ENCODE results near the gene CADM2. TPM values are rescaled to one million over a fixed set of nuclear protein-coding genes. Genes with fewer than 3 reads are reported as not detected.
"Not testable (repeated sequence)": the region's sequence is repeated elsewhere in the genome, so short reads cannot be mapped to it uniquely, and the experiment has no call there.

Gene CADM2
- total RNA-seq, 2 donors from 2014 or later: 0.28 to 0.57 TPM

GRCh38 chr3:85681906-85682305 lies 723.1 kb downstream of the CADM2 start:
- intact Hi-C loops (cut with DNase I): no loop called here
- DNase-seq (ENCODE audit: low spot score): no peak

- intact Hi-C loops (cut with DNase I): no loop called here
- DNase-seq (ENCODE audit: low spot score): no peak
Observed at GRCh38 chr3:85691196-85691595, 732.4 kb downstream of the CADM2 start.

DNA sequence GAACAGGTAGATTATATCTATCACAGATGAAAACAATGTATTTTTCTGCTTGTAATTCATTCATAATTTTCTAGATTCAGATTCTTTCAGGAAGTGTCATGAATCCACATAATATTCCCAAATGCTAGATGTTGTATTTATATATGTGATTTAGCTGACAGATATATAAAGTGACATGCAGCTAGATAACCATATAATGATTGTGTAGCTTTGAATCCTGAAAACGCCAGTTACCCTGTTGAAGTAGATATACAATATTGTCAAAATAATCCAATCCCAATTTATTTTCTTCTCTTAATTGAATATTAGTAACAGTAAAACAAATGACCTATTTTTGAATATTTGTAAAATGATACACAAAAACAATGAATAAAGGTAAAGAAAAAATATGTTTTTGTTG lies 738.4 kb downstream of the CADM2 start:
- intact Hi-C loops (cut with DNase I): loop anchor here in 1 of 2 donors (5.0 kb wide), 1 partner anchor 1480 kb away; no protein-coding TSS in a partner anchor
- DNase-seq (ENCODE audit: low spot score): no peak

DNA sequence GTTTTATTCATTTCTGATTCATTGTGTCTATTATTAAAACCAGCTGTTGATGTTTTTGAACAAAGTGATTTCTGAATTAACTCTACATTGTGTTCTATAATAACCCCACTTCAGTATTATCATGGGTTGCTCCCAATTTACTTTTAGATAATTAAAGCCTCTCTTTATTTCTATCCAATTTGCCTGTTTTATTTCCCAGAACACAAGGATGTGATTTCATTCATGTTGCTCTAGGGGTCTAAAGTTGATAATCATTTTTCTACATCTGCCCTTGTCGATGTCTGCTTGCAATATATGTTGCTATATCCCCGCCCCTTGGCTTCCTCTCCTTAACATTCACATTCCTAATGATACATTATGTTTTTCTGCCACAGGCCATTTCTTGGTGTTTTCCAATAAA lies 747.3 kb downstream of the CADM2 start:
- no peak for DNase-seq (ENCODE audit: low spot score)
- intact Hi-C loops (cut with DNase I): no loop called here

- intact Hi-C loops (cut with DNase I); DNase-seq (ENCODE audit: low spot score): not testable (repeated sequence)
Observed at GRCh38 chr3:85708325-85708724, 749.5 kb downstream of the CADM2 start.

DNA sequence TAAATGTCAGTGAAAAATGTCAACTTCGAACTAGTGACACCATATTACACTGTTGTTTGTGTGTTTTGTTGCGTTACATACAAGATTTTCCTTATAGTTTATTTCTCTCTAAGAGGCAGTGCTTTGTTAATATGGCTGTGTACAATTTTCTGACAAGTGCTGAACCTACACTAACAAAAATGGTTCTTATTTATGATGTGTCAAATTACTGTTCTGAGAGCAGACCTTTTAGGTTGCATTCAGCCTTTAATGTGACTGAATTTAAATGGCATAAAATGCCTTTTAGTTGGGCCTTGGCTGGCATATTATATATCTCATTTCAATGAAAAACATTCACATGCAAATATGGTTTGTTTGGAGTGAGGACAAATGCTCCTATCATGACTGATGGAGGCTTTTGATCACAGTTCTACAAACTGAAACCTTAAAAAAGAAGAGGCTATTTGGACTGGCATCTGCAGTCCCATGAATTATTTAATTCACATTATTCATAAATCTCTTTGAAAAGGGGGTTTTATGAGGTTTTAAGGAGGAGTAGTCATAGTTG lies 750.6 kb downstream of the CADM2 start:
- DNase-seq (ENCODE audit: low spot score): no peak
- intact Hi-C loops (cut with DNase I): no loop called here

DNA sequence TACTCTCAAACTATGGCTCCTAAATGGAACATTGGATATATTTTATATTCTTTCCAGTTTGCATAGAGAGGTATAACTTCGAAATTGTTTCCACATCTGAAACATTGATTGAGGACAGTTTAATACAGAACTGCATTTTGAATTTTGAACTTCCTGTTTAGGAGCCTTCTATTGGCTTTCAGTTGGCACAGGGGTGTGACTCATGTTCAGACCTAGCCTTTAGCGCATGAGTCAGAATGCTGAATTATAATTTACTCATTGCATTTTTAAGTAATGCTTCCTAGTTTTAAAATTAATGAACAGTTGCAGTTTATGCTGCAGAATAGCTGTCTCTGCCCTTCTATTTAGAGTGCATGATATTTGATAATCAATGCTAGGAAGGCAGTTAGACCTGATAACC lies 751.7 kb downstream of the CADM2 start:
- intact Hi-C loops (cut with DNase I): no loop called here
- no peak for DNase-seq (ENCODE audit: low spot score)

DNA sequence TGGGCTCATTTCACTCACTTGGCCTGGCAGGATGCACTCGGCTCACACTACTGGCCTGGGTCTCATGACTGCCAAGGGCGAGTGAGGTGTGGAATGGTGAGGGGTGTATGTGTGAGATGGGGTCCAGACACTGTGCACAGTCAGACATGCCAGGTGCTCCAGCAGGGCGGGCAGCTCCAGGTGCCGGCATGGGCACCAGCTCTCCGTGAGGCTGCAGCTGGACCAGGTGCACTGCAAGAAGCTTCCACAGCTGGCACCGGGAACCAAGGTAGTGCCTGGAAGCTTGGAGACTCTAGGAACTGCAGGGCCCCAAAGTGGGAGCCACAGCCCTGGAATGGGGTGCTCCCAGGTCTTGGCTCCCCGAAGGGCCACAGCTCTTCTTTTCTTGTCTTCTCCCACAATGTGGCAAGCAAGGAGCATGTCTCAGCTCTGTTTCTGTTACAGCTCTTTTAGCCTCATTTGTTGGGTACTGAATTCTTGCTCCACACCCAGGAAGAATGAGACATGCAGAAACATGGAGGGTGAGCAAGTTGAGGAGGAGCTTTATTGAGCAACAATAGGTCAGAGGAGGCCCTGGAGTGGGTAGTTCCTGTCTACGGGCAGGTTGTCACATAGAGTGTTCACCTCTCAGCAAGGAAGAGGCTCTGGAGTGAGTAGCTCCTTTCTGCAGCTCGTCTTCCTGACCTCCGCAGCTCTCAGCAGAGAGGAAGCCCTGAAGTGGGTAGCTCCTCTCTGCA lies 762.8 kb downstream of the CADM2 start:
- intact Hi-C loops (cut with DNase I): no loop called here

GRCh38 chr3:85725809-85726208 lies 767.0 kb downstream of the CADM2 start:
- intact Hi-C loops (cut with DNase I): no loop called here
- DNase-seq (ENCODE audit: low spot score): no peak

More for the DNA sequence above, 762.8 kb downstream of the CADM2 start:
- no peak for DNase-seq (ENCODE audit: low spot score)

DNA sequence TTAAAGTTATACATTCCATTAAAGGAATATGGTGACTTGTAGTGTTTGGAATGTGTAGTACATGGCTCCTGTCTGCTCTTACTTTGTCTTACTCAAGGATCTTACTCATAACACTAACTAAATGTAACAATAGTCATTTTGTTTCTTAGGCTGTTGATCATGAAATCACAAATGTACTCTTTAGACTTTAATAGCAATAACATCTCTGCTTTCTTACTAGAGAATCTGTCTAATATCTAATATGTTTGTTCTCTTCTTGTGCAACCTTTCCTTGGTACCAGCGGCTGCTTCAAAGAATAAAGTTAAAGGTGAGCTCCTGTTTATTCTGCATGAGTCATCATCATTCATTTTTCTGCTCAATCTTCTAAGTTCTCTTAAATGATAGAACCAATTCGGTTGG lies 767.5 kb downstream of the CADM2 start:
- no peak for DNase-seq (ENCODE audit: low spot score)

DNA sequence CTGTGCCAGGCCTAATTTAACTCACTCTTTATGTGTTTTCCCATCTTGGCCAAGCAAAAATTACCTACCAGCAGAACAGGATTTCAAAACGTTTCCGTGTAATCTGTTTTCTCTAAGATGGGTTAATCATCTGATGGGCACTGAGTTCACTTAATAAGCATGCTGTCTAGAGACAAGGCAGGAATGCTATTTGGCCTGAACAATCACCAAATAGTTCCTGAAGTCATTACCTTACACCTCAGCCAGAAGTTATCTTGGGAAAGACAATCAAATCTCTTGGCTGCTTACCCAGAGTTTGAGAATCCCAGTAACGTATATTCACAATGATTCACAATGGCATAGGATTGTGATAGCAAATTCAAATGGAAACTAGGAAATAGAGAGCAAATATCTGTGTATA lies 779.1 kb downstream of the CADM2 start:
- intact Hi-C loops (cut with DNase I): no loop called here

More for the DNA sequence above, 767.5 kb downstream of the CADM2 start:
- intact Hi-C loops (cut with DNase I): no loop called here

GRCh38 chr3:85740561-85740960 lies 781.8 kb downstream of the CADM2 start:
- intact Hi-C loops (cut with DNase I): no loop called here
- DNase-seq (ENCODE audit: low spot score): no peak

More for the DNA sequence above, 779.1 kb downstream of the CADM2 start:
- DNase-seq (ENCODE audit: low spot score): no peak

DNA sequence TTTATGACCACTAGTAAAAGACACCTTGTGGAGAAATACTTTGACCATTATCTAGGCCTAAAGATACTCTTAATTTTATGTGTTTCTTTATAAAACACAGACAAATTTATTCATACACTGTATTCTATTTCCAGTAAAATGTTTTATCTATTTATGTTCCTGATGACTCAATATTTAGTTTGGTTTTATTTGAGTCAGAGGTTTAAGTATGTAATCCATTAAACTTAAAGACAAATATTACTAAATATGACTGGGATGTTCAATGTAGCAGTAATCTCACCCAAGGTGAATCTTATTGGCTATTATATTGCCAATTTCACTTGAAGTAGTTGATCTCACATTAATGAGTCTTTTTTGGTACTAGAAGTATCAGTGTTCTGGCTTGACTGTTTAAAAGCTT lies 799.7 kb downstream of the CADM2 start:
- intact Hi-C loops (cut with DNase I): no loop called here
- DNase-seq (ENCODE audit: low spot score): no peak

GRCh38 chr3:85760342-85760741 lies 801.6 kb downstream of the CADM2 start:
- DNase-seq (ENCODE audit: low spot score): no peak
- intact Hi-C loops (cut with DNase I): no loop called here

DNA sequence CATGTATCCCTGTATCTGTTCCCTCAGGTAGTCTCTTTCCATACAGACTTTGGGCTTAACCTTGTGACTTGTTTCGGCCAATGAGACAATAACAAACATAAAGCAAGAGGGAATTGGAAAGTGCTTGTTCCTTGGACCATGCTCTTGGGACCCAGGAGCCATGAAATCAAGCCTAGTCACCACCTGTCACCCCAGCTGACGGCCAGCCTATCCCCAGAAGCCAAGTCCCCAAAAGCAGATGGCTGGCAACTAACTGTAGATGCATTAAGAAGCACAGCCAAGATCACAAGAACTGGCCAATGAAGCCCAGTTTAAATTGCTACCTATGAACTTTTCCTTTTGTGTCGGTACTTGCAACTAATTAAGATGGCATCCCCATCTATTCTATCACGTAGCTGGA lies 822.0 kb downstream of the CADM2 start:
- intact Hi-C loops (cut with DNase I): no loop called here
- no peak for DNase-seq (ENCODE audit: low spot score)

GRCh38 chr3:85781806-85782205 lies 823.0 kb downstream of the CADM2 start:
- intact Hi-C loops (cut with DNase I): no loop called here

GRCh38 chr3:85783291-85783690 lies 824.5 kb downstream of the CADM2 start:
- intact Hi-C loops (cut with DNase I): no loop called here
- no peak for DNase-seq (ENCODE audit: low spot score)

More at GRCh38 chr3:85781806-85782205, 823.0 kb downstream of the CADM2 start:
- DNase-seq (ENCODE audit: low spot score): no peak

DNA sequence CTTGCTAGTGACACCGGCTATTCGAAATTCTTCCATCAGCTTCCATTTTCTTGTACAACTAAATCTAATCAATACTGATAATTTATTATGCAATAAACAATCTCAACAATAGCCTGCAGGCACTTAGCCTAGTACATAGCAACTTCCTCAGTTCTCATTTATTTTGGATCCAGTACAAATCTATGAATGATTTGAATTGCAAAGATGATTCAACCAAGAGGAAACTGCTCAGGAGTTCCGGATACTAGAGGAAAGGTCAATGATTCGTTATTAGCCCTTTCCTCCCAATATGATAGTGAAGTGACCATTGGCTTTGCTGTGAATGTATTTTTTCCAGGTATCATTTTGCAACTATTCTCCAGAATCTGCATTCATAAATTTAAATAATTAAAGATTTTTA lies 827.0 kb downstream of the CADM2 start:
- no peak for DNase-seq (ENCODE audit: low spot score)
- intact Hi-C loops (cut with DNase I): no loop called here

- intact Hi-C loops (cut with DNase I): no loop called here
Observed at GRCh38 chr3:85790445-85791030, 831.7 kb downstream of the CADM2 start.

DNA sequence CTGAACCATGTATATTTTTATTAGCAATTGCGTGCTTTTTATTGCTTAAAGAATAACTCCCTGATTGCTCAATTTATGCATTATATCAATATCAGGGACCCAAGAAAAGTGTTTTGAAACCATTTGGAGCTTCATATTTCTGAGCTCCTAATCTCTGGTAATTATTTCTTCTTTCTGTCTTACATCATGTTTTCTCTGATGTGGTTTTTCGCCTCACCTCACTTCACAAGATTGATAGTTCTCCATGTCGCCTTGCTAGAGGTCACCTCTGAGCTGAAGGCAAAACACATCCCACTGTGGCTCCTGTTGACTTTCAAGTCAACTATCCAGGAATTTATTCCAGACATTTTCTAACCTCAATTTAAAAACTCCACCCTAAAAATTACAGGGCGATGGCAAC lies 837.4 kb downstream of the CADM2 start:
- intact Hi-C loops (cut with DNase I): no loop called here
- no peak for DNase-seq (ENCODE audit: low spot score)

More at GRCh38 chr3:85790445-85791030, 831.7 kb downstream of the CADM2 start:
- DNase-seq (ENCODE audit: low spot score): no peak

DNA sequence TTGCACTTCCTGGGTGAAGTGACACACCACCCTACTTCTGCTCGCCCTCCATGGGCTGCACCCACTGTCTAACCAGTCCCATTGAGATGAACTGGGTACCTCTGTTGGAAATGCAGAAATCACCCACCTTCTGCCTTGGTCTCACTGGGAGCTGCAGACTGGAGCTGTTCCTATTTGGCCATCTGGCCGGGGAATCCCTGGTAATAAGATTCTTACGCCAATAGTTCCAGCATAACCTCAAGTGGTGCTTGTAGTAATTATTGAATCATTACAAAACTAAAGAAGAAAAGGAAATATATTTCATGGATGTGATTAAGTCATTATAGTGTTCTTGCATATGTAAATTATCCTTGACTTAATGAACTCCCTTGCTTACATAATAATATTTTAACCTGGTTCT lies 841.9 kb downstream of the CADM2 start:
- DNase-seq (ENCODE audit: low spot score): no peak
- intact Hi-C loops (cut with DNase I): no loop called here

All from posterior vena cava (tissue), 2 donors.